ENCODE data around the gene CCDC82.
A peak's percentile ranks its signal among the peaks of the same experiment; 100 is the strongest.

CCDC82 gene

DNA sequence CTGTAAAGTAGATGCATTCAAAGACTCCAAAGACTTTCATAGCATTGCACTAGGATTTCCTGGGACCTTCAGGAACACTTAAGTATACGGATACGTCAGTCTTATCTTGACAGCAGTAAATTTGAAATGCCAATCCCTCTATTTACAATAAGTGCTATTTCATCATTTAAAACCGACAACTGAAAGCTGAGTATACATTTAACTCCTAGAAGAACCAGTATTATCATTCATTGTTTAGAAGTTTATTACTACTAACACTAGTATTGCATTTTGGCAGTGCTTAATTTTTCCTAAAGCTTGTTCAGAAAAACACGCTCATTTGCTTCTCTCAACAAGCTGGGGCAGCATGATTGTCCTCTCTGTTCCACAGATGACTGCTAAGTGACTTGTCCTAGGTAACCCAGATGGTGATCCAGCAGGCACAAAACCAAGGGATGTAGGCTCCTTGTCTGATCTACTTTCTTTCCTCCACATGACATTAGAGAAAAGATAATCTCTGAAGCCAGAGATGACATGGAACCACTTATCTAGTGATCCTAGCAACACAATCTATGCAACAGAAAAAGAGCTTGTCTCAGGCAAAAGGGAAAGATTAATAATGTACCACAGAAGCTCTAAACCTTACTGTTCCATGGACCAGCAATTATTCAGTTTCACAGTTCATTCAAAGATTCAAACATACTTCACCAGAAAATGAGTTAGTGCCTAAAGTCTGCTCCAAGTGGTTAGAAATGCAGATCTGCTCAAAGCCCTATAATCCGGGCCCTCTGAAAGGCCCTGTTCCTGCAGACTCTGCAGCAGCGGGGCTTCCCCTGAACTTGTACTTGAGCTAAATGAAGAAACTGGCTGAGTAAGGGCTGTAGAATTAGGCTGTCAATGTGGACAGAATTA lies 51.9 kb downstream of the CCDC82 start:
- DNase-seq (ENCODE audit: low read depth in 2 of 2), result peak; percentile 61 to 70
- H3K4me3 ChIP-seq (replicated peaks in 1 of 2; ENCODE audit: low read depth in 2 of 2, low read length in 2 of 2), result peak overlapping the region in 1 of 2 donors; percentile 66
- TF ChIP-seq, protein P1, sequence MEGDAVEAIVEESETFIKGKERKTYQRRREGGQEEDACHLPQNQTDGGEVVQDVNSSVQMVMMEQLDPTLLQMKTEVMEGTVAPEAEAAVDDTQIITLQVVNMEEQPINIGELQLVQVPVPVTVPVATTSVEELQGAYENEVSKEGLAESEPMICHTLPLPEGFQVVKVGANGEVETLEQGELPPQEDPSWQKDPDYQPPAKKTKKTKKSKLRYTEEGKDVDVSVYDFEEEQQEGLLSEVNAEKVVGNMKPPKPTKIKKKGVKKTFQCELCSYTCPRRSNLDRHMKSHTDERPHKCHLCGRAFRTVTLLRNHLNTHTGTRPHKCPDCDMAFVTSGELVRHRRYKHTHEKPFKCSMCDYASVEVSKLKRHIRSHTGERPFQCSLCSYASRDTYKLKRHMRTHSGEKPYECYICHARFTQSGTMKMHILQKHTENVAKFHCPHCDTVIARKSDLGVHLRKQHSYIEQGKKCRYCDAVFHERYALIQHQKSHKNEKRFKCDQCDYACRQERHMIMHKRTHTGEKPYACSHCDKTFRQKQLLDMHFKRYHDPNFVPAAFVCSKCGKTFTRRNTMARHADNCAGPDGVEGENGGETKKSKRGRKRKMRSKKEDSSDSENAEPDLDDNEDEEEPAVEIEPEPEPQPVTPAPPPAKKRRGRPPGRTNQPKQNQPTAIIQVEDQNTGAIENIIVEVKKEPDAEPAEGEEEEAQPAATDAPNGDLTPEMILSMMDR (IDR thresholded peaks at IDR 0.05; ENCODE audit: low read depth, low read length), result no peak

DNA sequence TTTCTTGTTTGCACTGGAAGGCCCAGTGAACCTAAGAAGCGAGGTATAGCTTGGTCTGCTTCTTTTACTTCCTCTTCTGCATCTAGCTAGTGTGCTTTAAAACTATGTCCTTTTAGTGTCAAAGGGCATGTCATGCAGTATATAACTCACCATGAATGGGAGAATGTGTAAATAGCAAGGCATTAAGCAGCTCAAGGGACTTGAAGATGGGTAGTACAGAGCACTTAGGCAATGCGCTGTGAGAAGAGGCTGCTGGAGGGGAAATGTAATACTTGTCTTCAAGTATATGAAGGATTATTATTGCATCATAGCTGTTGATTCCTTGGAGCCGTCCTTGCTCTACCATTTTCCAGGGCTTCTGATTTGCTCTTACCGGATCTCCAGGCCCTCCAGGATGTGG lies 54.3 kb downstream of the CCDC82 start:
- DNase-seq (ENCODE audit: low read depth in 2 of 2), result no peak
- TF ChIP-seq, protein P1 (IDR thresholded peaks at IDR 0.05; ENCODE audit: low read depth, low read length), result no peak
- no peak overlapping the region for H3K4me3 ChIP-seq (replicated peaks in 1 of 2; ENCODE audit: low read depth in 2 of 2, low read length in 2 of 2)

DNA sequence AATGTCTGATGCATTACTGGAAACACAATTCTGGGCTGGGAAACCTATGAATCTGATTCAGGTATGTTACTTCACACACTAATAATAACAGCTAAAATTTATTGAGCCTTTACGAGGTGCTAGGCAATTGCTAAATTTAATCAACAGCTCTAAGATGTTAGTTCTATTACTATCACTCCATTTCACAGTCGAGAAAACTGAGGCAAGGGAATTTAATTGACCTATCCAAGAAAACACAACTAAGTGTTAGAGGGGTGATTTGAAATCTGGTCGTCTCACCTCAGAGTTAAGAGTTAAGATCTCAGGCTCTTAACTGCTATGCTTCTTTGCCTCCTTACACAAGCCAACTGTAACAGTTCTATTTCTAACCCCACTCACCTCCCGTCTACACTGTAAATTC lies 55.5 kb downstream of the CCDC82 start:
- DNase-seq (ENCODE audit: low read depth in 2 of 2), result no peak
- TF ChIP-seq, protein P1 (IDR thresholded peaks at IDR 0.05; ENCODE audit: low read depth, low read length), result no peak
- no peak overlapping the region for H3K4me3 ChIP-seq (replicated peaks in 1 of 2; ENCODE audit: low read depth in 2 of 2, low read length in 2 of 2)

DNA sequence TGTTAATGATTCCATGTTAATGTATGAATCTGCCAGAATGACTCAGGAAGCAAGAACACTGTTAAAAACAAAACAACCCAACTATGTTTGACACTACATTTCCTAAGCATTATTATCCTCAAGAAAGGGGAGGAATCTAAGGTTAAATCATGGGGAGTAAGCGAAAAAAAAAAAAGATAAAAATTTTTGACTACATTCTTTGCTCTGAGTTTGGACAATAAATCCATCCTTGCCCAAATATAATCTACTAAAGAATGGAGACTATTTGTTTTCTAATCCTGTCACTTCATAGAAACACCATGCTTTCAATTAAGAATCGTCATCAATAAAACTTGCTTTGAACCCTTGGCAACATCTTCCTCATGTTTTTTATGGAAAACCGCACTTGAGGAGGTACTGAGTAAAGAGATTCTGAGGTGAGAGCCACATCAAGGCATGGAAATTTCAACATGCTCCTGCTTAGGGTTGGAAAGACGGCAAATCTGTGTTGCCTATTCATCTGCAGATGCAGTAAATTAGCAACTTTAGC lies 56.5 kb downstream of the CCDC82 start:
- H3K4me3 ChIP-seq (replicated peaks in 1 of 2; ENCODE audit: low read depth in 2 of 2, low read length in 2 of 2), result no peak overlapping the region
- DNase-seq (ENCODE audit: low read depth in 2 of 2), result peak in 1 of 2 donors; percentile 51
- TF ChIP-seq, protein P1 (IDR thresholded peaks at IDR 0.05; ENCODE audit: low read depth, low read length), result no peak

DNA sequence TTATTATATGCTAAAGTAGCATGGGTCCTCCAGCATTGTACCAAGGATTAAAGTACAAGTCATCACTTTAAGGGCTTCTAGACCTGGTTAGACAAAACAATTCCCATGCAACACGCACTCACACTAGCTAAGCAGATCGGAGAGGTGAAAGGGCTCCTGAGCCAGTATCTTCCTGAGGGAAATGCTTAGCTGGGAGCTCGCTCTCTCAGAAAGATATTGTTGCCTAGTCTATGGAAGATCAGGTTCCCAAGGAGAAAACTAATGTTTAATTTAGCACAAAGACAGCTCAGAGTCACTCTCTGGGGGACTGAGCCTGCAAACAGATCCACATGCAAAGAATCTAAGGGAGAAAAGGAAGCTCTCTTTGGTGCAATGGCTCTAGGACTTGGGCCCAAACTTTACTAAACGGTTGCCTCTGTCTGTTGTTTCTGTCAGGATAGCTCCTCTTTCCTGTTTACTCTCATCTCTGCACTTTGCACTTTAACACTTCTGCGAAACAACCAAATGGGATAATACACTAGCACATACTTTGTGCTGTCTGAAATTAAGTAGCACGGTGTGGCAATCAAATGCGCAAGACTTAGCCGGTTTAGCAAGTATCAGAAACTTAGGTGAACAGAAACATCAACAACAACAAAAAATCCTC lies 57.5 kb downstream of the CCDC82 start:
- TF ChIP-seq, protein P1 (IDR thresholded peaks at IDR 0.05; ENCODE audit: low read depth, low read length), result no peak
- no peak overlapping the region for H3K4me3 ChIP-seq (replicated peaks in 1 of 2; ENCODE audit: low read depth in 2 of 2, low read length in 2 of 2)
- DNase-seq (ENCODE audit: low read depth in 2 of 2), result peak in 1 of 2 donors; percentile 41

DNA sequence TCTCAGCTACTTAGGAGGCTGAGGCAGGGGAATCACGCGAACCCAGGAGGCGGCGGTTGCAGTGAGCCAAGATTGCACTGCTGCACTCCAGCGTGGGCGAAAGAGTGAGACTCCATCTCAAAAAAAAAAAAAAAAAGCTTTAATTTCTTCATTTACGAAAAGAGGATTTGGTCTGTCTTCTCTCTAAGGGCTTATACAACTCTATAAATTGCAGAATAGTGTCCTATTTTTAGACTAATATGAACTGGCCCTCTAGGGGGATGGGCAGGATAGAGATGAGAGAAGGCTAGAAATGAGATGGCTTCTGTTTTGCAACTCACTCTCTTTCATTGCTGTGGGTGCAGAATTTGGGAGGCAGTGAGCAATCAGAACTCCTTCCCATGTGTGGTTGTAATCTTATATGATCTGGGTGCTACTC lies 58.0 kb downstream of the CCDC82 start:
- DNase-seq (ENCODE audit: low read depth in 2 of 2), result peak in 1 of 2 donors; percentile 51
- TF ChIP-seq, protein P1 (IDR thresholded peaks at IDR 0.05; ENCODE audit: low read depth, low read length), result no peak

More for the DNA sequence above, 58.0 kb downstream of the CCDC82 start:
- H3K4me3 ChIP-seq (replicated peaks in 1 of 2; ENCODE audit: low read depth in 2 of 2, low read length in 2 of 2), result no peak overlapping the region
